GM18858 (cell line): ENCODE results near the gene MTFR1L.
A peak's percentile ranks its signal among the peaks of the same experiment; 100 is the strongest.

ENCODE experiments used
- ATAC-seq: cut with Tn5 transposase; IDR thresholded peaks from one replicate; pipeline ENCODE4 v1.9.1; 2021; ENCODE audit not compliant: unreplicated experiment

Gene MTFR1L

DNA sequence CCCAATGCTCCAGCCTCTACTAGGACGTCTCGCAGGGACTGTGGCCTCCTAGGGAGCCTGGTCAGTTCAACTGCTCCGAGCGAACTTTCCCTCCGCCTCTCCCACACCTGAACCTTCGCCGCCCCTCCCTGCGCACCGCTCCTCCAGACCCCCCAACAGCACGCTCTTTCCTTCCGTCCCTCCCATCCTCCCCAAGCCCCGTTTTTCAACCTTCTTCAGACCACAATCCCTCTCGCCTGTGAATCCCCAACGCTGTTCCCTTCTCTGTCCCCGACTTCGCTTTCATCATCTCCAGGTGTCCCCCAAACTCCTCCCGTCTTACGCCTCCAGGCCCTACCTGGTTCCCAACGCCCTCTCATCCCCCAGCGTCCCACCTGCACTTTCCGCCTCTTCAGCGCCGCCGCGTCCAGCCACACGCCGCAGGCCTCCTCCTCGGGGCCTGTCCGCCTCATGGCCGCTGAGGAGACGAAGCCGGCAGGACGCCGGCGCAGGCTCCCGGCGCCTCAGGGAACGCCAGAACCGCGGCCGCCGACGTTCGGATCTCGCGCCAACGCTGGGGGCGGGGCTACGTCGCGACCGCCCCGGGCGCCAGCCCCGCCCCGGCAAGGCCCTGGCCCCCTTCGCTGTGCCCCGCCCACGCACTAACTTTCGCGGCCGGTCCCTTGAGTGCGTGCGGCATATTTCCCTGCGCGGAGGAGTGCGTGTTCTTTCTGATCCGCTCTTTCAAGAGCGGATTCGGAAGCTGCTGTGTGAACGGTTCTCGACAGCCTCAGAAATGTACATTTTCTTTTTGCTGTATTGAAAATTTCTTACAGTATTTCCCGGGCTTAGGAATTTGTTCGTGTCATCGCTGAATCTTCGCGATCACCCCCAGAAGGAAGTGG, 39.4 kb downstream of the MTFR1L start, which contains the start of gene AUNIP:
Gene AUNIP (minus strand): TSS at position 552 of the 884 bp plus-strand sequence. CDS start 100 bp downstream, at position 452.
- peak; percentile 50 for ATAC-seq

- ATAC-seq = no peak
These were observed 41.8 kb downstream of the MTFR1L start for GRCh38 chr1:25861316-25862286.

DNA sequence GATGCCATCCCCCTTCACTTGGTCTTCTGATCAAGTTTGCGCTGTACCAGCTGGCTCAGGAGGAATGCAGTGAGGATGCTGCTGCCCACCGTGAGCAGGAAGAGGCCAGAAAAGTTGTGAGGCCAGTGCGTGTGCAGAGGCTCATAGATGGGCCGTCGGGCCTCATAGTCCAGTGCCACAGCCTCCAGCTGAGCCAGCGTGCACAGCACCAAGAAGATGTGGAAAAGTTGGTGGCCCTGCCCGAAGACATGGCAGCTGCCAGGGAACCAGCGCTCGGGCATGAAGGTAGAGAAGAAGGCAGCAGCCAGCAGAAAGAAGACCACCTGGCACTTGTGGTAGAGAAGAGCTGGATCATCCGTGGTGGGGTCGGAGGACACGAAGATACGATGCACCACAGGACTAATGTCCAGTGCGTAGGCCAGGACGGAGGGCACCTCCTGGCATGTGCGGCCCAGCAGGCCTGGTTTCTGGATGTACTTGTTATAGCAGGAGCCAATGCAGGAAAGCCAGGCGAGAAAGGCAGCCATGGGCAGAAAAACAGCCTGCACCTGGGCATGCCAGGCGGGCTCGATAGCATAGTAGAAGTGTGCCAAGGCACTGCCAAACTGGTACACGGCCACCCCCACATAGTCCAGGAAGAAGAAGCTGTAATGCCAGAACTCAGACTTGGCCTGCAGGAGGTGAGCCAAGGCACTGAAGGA, 43.2 kb downstream of the MTFR1L start:
- no peak for ATAC-seq

DNA sequence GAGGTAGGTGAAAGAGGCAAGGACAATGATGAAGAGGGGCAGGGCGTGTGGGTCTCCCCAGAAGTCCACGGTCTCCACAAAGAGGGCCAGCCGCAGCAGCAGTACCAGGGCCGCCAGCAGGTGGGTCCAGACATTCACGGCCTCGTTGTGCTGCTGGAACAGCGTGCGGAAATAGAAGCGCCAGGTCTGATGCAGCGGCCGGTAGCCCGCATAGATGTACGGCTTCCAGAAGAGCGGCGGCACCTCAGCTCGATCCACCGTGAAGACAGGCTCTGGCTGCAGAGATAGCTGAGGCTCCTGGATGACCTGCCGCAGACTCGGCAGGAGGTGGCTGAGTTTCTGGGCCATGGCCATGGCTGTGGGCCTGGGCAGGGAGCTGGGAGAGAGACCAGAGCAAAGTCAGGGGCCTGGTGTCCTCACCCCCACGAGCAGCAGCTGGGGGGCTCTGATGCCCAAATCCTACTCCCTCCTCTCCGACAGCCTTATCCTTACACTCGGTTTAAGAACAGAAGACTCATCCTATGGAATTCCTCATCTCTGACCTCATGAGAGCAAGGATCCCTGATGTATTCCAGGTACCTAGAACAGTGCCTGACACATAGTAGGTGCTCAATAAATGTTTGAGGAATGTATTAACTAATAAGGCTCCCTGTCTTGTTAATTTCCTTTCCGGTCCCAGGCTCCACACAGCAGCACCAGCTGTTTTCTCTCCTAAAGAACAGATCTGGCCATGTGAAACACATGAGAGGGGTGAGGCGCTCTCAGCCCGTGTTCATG, 43.9 kb downstream of the MTFR1L start:
- ATAC-seq = no peak

DNA sequence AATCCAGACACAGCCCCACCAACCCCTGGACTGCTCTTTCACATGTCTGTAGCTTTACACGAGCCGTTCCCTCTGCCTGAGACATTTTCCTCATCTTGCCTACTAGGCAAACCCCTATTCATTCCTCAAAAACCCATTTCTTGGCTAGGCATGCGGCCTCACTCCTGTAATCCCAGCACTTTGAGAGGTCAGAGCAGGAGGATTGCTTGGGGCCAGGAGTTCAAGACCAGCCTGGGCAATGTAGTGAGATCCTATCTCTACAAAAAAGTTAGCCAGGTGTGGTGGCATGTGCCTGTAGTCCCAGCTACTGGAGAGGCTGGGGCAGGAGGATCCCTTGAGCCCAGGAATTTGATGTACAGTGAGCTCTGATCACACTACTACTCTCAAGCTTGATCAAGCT, 44.7 kb downstream of the MTFR1L start:
- ATAC-seq = no peak

DNA sequence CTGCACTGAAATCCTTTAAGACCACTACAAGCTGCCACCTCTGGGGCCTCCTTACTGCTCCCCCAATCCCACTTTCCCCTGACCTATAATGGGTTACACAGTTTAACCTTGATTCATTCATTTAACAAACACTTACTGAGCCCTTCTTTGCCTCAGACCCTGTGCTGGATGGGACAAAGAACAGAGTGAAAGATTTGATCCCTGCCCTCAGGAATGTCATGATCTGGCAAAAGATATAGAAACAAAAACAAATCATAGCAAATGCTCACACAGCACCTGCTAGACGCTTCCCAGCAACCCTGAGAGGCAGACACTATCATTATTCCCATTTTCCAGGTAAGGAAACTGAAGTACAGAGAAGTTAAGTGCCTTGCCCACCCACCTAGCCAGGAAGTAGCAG, 46.5 kb downstream of the MTFR1L start:
- no peak for ATAC-seq

DNA sequence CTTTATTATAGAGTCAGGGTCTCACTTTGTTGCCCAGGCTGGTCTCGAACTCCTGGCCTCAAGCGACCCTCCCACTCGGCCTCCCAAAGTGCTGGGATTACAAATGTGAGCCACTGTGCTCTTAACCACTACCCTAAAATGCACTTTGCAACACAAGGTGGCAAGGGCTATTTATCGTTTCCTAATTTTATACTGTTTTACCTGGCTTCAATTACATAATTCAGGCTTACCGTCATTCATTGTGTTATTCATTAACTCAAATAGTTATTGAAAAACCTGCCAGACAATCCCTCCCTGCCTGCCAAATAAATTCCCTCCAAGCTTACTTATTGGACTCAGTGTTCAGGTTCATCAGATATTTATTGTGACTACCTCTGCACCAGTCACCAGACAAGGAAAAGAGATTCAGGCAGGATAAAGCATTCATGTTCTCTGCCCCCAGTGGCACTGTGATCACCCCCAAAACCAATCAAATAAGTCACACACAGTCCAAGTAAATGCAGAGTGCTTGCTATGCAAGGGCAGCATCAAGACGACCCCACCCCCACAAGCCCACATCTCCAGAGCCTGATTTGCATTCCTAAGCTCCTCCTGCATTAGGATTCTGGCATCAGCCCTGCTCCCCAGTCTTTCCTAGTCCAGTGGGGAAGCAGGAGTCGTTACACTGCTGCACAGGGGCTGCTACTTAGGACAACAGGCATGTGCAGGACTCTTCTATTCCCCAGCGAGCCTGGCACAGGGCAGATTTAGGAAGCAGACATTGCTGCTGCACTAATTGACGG, 47.6 kb downstream of the MTFR1L start:
- ATAC-seq = no peak

DNA sequence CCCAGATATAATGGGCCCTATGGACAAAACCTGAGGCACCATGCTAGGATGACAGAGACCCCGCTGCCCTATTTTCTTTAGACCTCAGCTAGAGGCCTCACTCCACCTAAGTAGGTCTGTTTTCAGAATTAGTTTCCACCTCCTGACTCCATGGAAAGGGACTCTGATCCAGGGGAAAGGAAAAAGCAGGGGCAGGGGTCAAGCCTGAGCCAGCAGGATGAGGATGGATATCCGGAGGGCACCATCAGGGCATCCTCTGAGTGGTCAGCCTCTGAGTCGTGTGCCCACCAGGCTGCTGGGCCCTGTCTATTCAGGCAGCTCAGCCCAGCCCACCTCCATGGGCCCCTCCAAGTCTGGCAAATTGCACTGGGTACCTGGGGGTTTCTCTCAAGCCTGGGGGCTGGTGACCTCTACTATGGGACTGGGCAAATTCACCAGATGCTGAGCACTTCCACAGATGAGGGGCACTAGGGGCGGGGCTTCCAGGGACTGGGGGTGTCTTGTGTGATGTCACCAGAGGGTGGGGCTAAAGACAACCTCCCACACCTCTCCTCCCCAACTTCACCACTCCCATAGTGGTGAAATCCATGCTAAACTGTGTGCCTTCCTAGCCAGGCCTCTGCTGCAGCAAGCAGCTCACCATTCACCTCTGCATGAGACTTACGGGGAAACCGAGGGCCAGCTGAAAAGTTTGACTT, 50.3 kb downstream of the MTFR1L start:
- ATAC-seq = no peak

DNA sequence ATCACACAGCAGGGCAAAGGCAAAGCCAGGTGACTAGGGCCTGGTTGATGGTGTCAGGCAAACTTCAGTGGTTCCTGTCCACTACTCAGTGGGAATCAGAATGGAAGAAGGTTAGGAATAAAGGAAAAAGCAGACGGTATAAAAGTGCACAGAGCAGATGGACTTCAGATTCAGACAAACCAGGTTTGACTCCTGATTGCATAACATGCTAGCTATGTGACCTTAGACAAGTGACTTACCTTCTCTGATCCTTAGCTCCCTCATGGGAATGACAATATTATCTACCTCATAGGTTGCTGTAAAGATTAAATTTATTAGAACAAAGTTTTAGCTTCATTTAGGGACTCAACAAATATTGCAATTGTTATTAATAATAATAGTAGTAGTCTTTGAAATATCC, 50.9 kb downstream of the MTFR1L start:
- no peak for ATAC-seq

DNA sequence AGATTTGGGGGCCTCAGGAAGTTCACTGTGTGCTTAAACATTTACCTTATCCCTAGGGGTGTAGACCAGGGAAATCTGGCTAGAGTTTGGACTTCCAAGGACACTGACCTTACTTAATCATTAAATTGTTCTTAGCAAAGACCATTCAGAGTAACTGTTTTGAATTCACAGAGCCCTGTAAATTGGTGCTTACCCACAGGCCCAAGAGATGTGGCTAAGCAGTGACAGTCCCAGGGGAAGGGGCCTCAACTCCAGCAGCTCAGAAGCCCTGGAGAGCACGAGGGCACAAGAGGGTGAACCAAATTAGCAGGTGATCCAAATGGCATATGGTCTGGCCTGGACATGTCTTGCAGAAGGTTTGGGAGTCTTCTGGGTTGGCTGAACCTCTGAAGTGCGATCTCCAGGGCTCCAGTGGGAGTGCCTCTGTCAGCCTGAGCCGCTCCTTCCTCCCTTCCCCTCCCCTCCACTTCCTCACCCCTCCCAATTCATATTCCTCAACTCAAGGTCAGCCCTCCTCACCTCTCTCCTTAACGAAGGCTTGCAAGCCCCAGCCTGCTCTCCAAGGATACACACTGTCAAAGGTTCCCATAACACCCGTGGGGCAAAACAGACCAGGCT, 51.4 kb downstream of the MTFR1L start:
- ATAC-seq = no peak

- no peak for ATAC-seq
These were observed 52.1 kb downstream of the MTFR1L start for GRCh38 chr1:25871704-25872494.

GRCh38 chr1:25872713-25873112, 53.0 kb downstream of the MTFR1L start:
- no peak for ATAC-seq

GRCh38 chr1:25873120-25873519, 53.4 kb downstream of the MTFR1L start:
- no peak for ATAC-seq

DNA sequence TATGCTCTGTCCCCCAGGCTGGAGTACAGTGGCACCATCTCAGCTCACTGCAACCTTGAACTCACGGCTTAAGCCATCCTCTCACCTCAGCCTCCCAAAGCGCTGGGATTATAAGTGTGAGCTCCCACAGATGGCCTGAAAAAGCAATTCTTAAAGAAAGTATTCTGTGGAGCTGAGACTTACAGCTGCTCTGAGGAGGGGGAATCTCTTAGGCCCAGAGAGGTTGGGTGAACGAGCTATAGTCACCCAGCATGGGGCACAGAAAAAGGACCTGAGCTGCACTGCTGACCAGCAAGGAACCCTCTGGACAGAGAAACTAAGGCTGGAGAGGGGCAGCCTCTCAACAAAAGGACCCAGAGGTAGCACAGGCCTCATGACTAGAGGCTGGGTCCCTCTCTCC, 54.5 kb downstream of the MTFR1L start:
- ATAC-seq = no peak

DNA sequence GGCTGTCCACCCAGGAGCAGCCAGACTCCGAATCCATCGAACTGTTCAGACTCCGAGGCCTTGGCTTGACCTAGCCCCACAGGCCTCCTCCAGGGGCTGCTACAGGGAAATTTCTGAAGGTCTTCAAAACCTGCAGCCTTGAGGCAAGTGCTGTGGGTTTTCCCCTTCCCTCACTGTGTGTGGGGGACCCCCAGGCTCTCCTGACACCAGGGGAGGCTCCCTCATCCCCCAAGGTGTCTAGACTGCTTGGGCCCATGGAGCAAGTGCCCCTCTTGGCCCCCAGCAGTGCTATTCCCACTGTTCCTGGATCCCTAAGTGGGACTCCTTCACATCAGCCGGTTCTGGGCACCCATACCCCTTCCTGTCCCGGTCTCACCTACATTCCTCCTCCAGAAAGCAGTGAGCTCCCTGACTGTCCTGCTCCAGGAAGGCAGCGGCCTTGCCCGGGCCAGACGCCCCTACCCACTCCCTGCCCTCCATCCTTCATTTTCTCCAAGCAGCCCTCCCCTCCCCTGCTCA, 54.9 kb downstream of the MTFR1L start:
- ATAC-seq = no peak

DNA sequence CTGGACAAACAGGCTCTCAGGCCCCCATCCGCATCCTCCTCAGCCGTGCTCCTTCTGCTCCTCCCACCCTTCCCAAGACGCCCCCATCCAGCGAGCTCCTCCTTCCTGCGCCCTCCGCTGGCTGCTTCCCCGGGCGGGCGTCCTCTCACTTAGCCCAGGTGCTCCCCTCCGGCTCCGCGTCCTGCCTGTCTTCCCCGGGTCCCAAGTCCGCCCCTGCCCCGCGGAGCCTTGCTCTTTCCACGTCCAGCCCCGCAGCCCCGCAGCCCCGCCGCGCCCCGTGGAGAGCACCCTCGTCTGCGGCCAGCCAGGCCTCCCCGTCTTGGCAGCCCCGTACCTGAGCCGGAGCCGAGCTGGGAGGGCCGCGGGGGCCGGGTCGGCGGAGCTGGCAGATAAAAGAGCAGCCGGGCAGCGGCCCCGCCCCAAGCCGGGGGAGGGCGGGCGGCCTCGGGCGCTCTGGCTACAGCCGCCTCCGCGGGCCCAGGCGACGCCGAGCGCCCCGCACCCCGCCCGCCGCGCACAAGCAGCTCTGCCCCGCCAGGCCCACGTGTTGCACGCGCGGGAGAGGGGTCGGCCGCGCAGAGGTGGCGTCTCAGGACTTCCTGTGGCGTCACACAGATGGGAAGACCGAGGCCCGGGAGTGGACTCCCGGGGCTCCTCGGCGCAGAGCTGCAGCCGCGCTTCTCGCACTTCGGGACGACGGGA, 55.6 kb downstream of the MTFR1L start, which contains the start of gene PAQR7:
Gene PAQR7 (minus strand): TSS at position 555 of the 702 bp plus-strand sequence. CDS start 11,869 bp downstream, outside the sequence.
- ATAC-seq = no peak
